ENCODE data around the gene SMARCAD1. TPM values are rescaled to one million over a fixed set of nuclear protein-coding genes. Genes with fewer than 3 reads are reported as not detected.

SMARCAD1 gene
- total RNA-seq, 1 donor from 2014 or later = 36.0 TPM

DNA sequence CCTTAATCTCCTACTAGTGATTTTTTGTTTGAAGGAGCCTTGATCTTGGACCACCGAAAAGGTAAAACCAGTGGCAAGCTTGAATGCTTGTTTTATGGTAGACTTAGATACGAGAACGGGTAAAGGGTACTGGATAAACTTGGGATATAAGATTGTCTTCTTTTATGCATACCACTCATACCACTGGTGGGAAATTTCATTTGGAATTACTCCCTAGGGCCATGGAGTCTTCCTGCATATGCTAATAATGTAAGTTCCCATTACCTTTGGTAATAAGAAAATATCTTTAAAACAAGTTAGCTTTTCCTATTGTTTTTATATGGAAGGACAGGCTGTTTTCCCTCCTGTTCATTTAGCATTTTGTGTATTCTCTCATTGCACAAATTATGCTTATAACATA lies 11.7 kb downstream of the SMARCAD1 start:
- FAIRE-seq (no peak), DNase-seq (ENCODE audit: low read depth) (no peak)
- peaks cover 8% of the 10 kb centered on the region for H3K36me3 Mint-ChIP-seq (ENCODE audit: low read depth, unreplicated experiment)
- H3K27me3 Mint-ChIP-seq (ENCODE audit: low read depth, unreplicated experiment) = no peaks in the 10 kb centered on the region
- no peaks in the 10 kb centered on the region for H3K9me3 Mint-ChIP-seq (ENCODE audit: unreplicated experiment)
- no peak overlapping the region for H3K4me3 Mint-ChIP-seq (ENCODE audit: unreplicated experiment)
- no peaks in the 10 kb centered on the region for H3K9me3 ChIP-seq (ENCODE audit: insufficient read depth, low read depth, low read length)
- no peaks in the 10 kb centered on the region for H3K4me1 Mint-ChIP-seq (ENCODE audit: low read depth, unreplicated experiment)
- H3K4me3 ChIP-seq (ENCODE audit: insufficient read depth, low read depth, low read length) = no peak overlapping the region
- H3K4me2 ChIP-seq (ENCODE audit: low read length) = no peak overlapping the region
- TF ChIP-seq, protein P1, sequence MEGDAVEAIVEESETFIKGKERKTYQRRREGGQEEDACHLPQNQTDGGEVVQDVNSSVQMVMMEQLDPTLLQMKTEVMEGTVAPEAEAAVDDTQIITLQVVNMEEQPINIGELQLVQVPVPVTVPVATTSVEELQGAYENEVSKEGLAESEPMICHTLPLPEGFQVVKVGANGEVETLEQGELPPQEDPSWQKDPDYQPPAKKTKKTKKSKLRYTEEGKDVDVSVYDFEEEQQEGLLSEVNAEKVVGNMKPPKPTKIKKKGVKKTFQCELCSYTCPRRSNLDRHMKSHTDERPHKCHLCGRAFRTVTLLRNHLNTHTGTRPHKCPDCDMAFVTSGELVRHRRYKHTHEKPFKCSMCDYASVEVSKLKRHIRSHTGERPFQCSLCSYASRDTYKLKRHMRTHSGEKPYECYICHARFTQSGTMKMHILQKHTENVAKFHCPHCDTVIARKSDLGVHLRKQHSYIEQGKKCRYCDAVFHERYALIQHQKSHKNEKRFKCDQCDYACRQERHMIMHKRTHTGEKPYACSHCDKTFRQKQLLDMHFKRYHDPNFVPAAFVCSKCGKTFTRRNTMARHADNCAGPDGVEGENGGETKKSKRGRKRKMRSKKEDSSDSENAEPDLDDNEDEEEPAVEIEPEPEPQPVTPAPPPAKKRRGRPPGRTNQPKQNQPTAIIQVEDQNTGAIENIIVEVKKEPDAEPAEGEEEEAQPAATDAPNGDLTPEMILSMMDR (IDR thresholded peaks at IDR 0.05; ENCODE audit: insufficient read depth, low read depth, low read length) = no peak
- TF ChIP-seq EZH2 (IDR thresholded peaks at IDR 0.05; ENCODE audit: insufficient read depth, low read length) = no peak
- peaks cover 27% of the 10 kb centered on the region for H3K36me3 ChIP-seq (ENCODE audit: insufficient read depth, low read length)
- H3K4me1 ChIP-seq (ENCODE audit: insufficient read depth, low read length) = no peaks in the 10 kb centered on the region
- no peak overlapping the region for H3K9ac ChIP-seq (ENCODE audit: low read length)
- H4K20me1 ChIP-seq (ENCODE audit: insufficient read depth, low read length) = peaks cover 38% of the 10 kb centered on the region
- no peak overlapping the region for H3K27ac ChIP-seq (ENCODE audit: low read depth, low read length)
- H2AFZ ChIP-seq (ENCODE audit: low read depth, low read length) = no peak overlapping the region
- H3K27ac Mint-ChIP-seq (ENCODE audit: unreplicated experiment) = no peak overlapping the region
- H3K27me3 ChIP-seq (ENCODE audit: insufficient read depth, low read length) = no peaks in the 10 kb centered on the region
- H3K79me2 ChIP-seq (ENCODE audit: insufficient read depth, low read length) = peaks cover 89% of the 10 kb centered on the region

- no peaks in the 10 kb centered on the region for H3K27me3 Mint-ChIP-seq (ENCODE audit: low read depth, unreplicated experiment)
- no peak overlapping the region for H3K27ac Mint-ChIP-seq (ENCODE audit: unreplicated experiment)
- Histone ChIP-seq H3K27me3 (ENCODE audit: insufficient read depth, low read length) (no peaks in the 10 kb centered on the region), H3K4me2 (ENCODE audit: low read length) (no peak overlapping the region), H3K79me2 (ENCODE audit: insufficient read depth, low read length) (peaks cover 82% of the 10 kb centered on the region), H3K9ac (ENCODE audit: low read length) (no peak overlapping the region), H3K4me1 (ENCODE audit: insufficient read depth, low read length) (no peaks in the 10 kb centered on the region), H3K4me3 (ENCODE audit: insufficient read depth, low read depth, low read length) (no peak overlapping the region), H2AFZ (ENCODE audit: low read depth, low read length) (no peak overlapping the region), H3K36me3 (ENCODE audit: insufficient read depth, low read length) (peaks cover 22% of the 10 kb centered on the region), H3K27ac (ENCODE audit: low read depth, low read length) (no peak overlapping the region), H3K9me3 (ENCODE audit: insufficient read depth, low read depth, low read length) (no peaks in the 10 kb centered on the region), H4K20me1 (ENCODE audit: insufficient read depth, low read length) (peaks cover 30% of the 10 kb centered on the region)
- TF ChIP-seq EZH2 (IDR thresholded peaks at IDR 0.05; ENCODE audit: insufficient read depth, low read length) = no peak
- TF ChIP-seq, protein P1 (IDR thresholded peaks at IDR 0.05; ENCODE audit: insufficient read depth, low read depth, low read length) = no peak
- no peak for DNase-seq (ENCODE audit: low read depth)
- no peaks in the 10 kb centered on the region for H3K9me3 Mint-ChIP-seq (ENCODE audit: unreplicated experiment)
- no peak for FAIRE-seq
- H3K4me3 Mint-ChIP-seq (ENCODE audit: unreplicated experiment) = no peak overlapping the region
- no peaks in the 10 kb centered on the region for H3K4me1 Mint-ChIP-seq (ENCODE audit: low read depth, unreplicated experiment)
- H3K36me3 Mint-ChIP-seq (ENCODE audit: low read depth, unreplicated experiment) = peaks cover 2% of the 10 kb centered on the region
These were observed 14.3 kb downstream of the SMARCAD1 start for GRCh38 chr4:94221916-94222315.

- H3K4me1 ChIP-seq (ENCODE audit: insufficient read depth, low read length) = no peaks in the 10 kb centered on the region
- peaks cover 68% of the 10 kb centered on the region for H3K79me2 ChIP-seq (ENCODE audit: insufficient read depth, low read length)
- H3K27ac ChIP-seq (ENCODE audit: low read depth, low read length) = no peak overlapping the region
- H2AFZ ChIP-seq (ENCODE audit: low read depth, low read length) = no peak overlapping the region
- TF ChIP-seq, protein P1 (IDR thresholded peaks at IDR 0.05; ENCODE audit: insufficient read depth, low read depth, low read length) = no peak
- TF ChIP-seq EZH2 (IDR thresholded peaks at IDR 0.05; ENCODE audit: insufficient read depth, low read length) = no peak
- peaks cover 30% of the 10 kb centered on the region for H4K20me1 ChIP-seq (ENCODE audit: insufficient read depth, low read length)
- peaks cover 34% of the 10 kb centered on the region for H3K36me3 ChIP-seq (ENCODE audit: insufficient read depth, low read length)
- Mint-ChIP-seq H3K36me3 (ENCODE audit: low read depth, unreplicated experiment) (peaks cover 2% of the 10 kb centered on the region), H3K4me3 (ENCODE audit: unreplicated experiment) (no peak overlapping the region), H3K9me3 (ENCODE audit: unreplicated experiment) (no peaks in the 10 kb centered on the region), H3K4me1 (ENCODE audit: low read depth, unreplicated experiment) (no peaks in the 10 kb centered on the region), H3K27ac (ENCODE audit: unreplicated experiment) (no peak overlapping the region), H3K27me3 (ENCODE audit: low read depth, unreplicated experiment) (no peaks in the 10 kb centered on the region)
- H3K27me3 ChIP-seq (ENCODE audit: insufficient read depth, low read length) = no peaks in the 10 kb centered on the region
- FAIRE-seq (no peak), DNase-seq (ENCODE audit: low read depth) (no peak)
- H3K9ac ChIP-seq (ENCODE audit: low read length) = no peak overlapping the region
- H3K9me3 ChIP-seq (ENCODE audit: insufficient read depth, low read depth, low read length) = no peaks in the 10 kb centered on the region
- no peak overlapping the region for H3K4me2 ChIP-seq (ENCODE audit: low read length)
- H3K4me3 ChIP-seq (ENCODE audit: insufficient read depth, low read depth, low read length) = no peak overlapping the region
These were observed 17.8 kb downstream of the SMARCAD1 start for GRCh38 chr4:94225449-94225848.
